Endothelial cell of umbilical vein (primary cell): ENCODE measurements around the gene PNRC1. TPM values are rescaled to one million over a fixed set of nuclear protein-coding genes. Genes with fewer than 3 reads are reported as not detected.

Experiments
- BruUV-seq: library from RNA; stranded (reverse); fragments of 400-500 nt; replicated peaks from 2 replicates; lab custom pipeline; 2021; lab: Mats Ljungman, UMichigan
- CTCF ChIA-PET: fragments of 300-600, 350-600 bp; sonication (Branson Sonifier 250); formaldehyde crosslinking; loops from one replicate; lab custom pipeline; 2021; ENCODE audit warnings: antibody characterized with exemption, inconsistent platforms; lab: Charles Lee
- POLR2A ChIA-PET: fragments of 300-600, 350-600 bp; sonication (Branson Sonifier 250); formaldehyde crosslinking; loops from one replicate; lab custom pipeline; 2021; ENCODE audit warnings: antibody characterized with exemption, inconsistent platforms; lab: Charles Lee
- DNase-seq: peaks from one replicate; pipeline ENCODE4 v3.0.0-alpha.2; 2011; ENCODE audit warnings: low read depth, low spot score
- FAIRE-seq: peaks from 2 replicates; lab custom pipeline; 2011; peaks lifted over from hg19 to GRCh38; lab: Jason Lieb, UNC
- H2AFZ ChIP-seq: 2 replicates; pipeline ENCODE4 v1.6.0; 2012; ENCODE audit warnings: low read depth, low read length, control low read depth, inconsistent platforms
- H3K27ac ChIP-seq: 2 replicates; pipeline ENCODE4 v1.5.1; 2011; ENCODE audit warnings: low read depth, mild to moderate bottlenecking, control low read depth, low read length, moderate library complexity; ENCODE audit not compliant: insufficient read depth
- H3K27me3 ChIP-seq, 2 experiments: 2 replicates each; pipeline versions ENCODE4 v1.6.0 to v1.6.1; 2011; ENCODE audit warnings: low read length in 2 of 2, mixed read lengths in 1 of 2; ENCODE audit not compliant: control insufficient read depth in 2 of 2, insufficient read depth in 2 of 2
- H3K36me3 ChIP-seq, 2 experiments: 2 replicates in 1 of 2; 3 replicates in 1 of 2; pipeline ENCODE4 v1.5.1; 2011; ENCODE audit warnings: low read length in 2 of 2, mild to moderate bottlenecking in 1 of 2, moderate library complexity in 1 of 2; ENCODE audit not compliant: control insufficient read depth in 2 of 2, insufficient read depth in 2 of 2; ENCODE audit errors: extremely low read depth in 1 of 2
- H3K4me1 ChIP-seq: 3 replicates; pipeline ENCODE4 v1.5.1; 2011; ENCODE audit warnings: mild to moderate bottlenecking, low read length; ENCODE audit not compliant: control insufficient read depth, insufficient read depth; ENCODE audit errors: extremely low read depth
- H3K4me2 ChIP-seq: 2 replicates; pipeline ENCODE4 v1.6.1; 2011; ENCODE audit warnings: low read length, control low read depth, mixed read lengths; ENCODE audit not compliant: insufficient read depth
- H3K4me3 ChIP-seq, 3 experiments: fragments of 200-600 bp in 1 of 3; sonication (generic), shearing (Covaris generic) in 1 of 3; replicated peaks in 1 of 3; 2 replicates each; pipeline ENCODE4 v1.5.1; 2011 to 2016; ENCODE audit warnings: control low read depth in 3 of 3, low read length in 3 of 3, mild to moderate bottlenecking in 2 of 3, inconsistent platforms in 1 of 3, low read depth in 1 of 3, moderate library complexity in 1 of 3; ENCODE audit not compliant: insufficient read depth in 1 of 3
- H3K79me2 ChIP-seq: 2 replicates; pipeline ENCODE4 v1.6.0; 2012; ENCODE audit warnings: low read length, inconsistent platforms; ENCODE audit not compliant: control insufficient read depth, insufficient read depth
- H3K9ac ChIP-seq: replicated peaks from 2 replicates; pipeline ENCODE3; 2011; ENCODE audit warnings: low read length, control low read depth; ENCODE audit not compliant: insufficient read depth; ENCODE audit errors: extremely low read depth
- H3K9me1 ChIP-seq: replicated peaks from 3 replicates; pipeline ENCODE4 v1.6.0; 2011; ENCODE audit warnings: mild to moderate bottlenecking, low read length; ENCODE audit not compliant: control insufficient read depth, insufficient read depth; ENCODE audit errors: extremely low read depth
- H3K9me3 ChIP-seq: replicated peaks from 2 replicates; pipeline ENCODE4 v1.5.1; 2012; ENCODE audit warnings: low read length, inconsistent platforms; ENCODE audit not compliant: control insufficient read depth, insufficient read depth
- H4K20me1 ChIP-seq: replicated peaks from 2 replicates; pipeline ENCODE3; 2011; ENCODE audit warnings: mild to moderate bottlenecking, low read length; ENCODE audit not compliant: control insufficient read depth, insufficient read depth; ENCODE audit errors: extremely low read depth
- EZH2 ChIP-seq: IDR thresholded peaks from 2 replicates; pipeline ENCODE4 v1.6.1; 2012; ENCODE audit warnings: borderline replicate concordance, low read depth, mild to moderate bottlenecking, moderate library complexity, low read length, inconsistent platforms; ENCODE audit not compliant: severe bottlenecking
- FOS ChIP-seq: IDR thresholded peaks from 2 replicates; pipeline ENCODE4 v1.6.1; 2011; ENCODE audit warnings: mild to moderate bottlenecking, low read length, moderate library complexity, borderline replicate concordance; ENCODE audit not compliant: insufficient read depth
- GATA2 ChIP-seq: IDR thresholded peaks from 2 replicates; pipeline ENCODE4 v1.7.0; 2011; ENCODE audit warnings: low read depth, mild to moderate bottlenecking, moderate library complexity, mixed read lengths, low read length; ENCODE audit not compliant: insufficient read length, insufficient read depth
- JUN ChIP-seq: IDR thresholded peaks from 2 replicates; pipeline ENCODE4 v1.6.1; 2011; ENCODE audit warnings: borderline replicate concordance, low read depth; ENCODE audit not compliant: insufficient read length, insufficient read depth
- MAX ChIP-seq: IDR thresholded peaks from 2 replicates; pipeline ENCODE4 v1.6.1; 2011; ENCODE audit not compliant: insufficient read depth, insufficient read length
- MYC ChIP-seq: IDR thresholded peaks from one replicate; pipeline ENCODE4 v1.6.1; 2011; ENCODE audit warnings: mild to moderate bottlenecking, low read depth, low read length
- POLR2A ChIP-seq: IDR thresholded peaks from 2 replicates; pipeline ENCODE4 v1.6.1; 2012; ENCODE audit warnings: low read depth, mild to moderate bottlenecking, control low read depth, low read length
- POLR2AphosphoS5 ChIP-seq: IDR thresholded peaks from 2 replicates; pipeline ENCODE4 v1.6.1; 2012; ENCODE audit warnings: low read depth, mild to moderate bottlenecking, control low read depth, low read length, moderate library complexity; ENCODE audit not compliant: insufficient read depth
- dilution Hi-C: fragments of 300-500 bp; cut with MboI; formaldehyde crosslinking; loops from one replicate; pipeline ENCODE4 v1.15.0; 2019; ENCODE audit warnings: low sequenced_read_pairs; ENCODE audit not compliant: extremely low pct_ligation_motif_present
- intact Hi-C: fragments of 100-400 bp; cut with micrococcal nuclease; formaldehyde crosslinking; loops from one replicate; pipeline ENCODE4 v1.10.0; 2022
- polyA plus RNA-seq, 4 experiments: library from polyadenylated mRNA; depleted of rRNA in 3 of 4; stranded (reverse) in 3 of 4; unstranded in 1 of 4; fragments of >200 nt; gene quantifications; 2 replicates each; pipeline versions ENCODE4 v1.2.1 to v1.2.3, GENCODE V29; 2011 to 2012; ENCODE audit warnings: missing spikeins in 1 of 4
- total RNA-seq: library from RNA; stranded (reverse); gene quantifications from 2 replicates; pipeline ENCODE4 v1.2.3, GENCODE V29; 2021
- TF ChIP-seq, protein P1 (sequence below), 2 donors: IDR thresholded peaks; 1 replicate in 1 of 2; 2 replicates in 1 of 2; pipeline ENCODE4 v1.5.1; 2011; ENCODE audit warnings: low read length in 2 of 2, mild to moderate bottlenecking in 2 of 2, moderate library complexity in 2 of 2, control low read depth in 1 of 2, inconsistent platforms in 1 of 2, low read depth in 1 of 2; ENCODE audit not compliant: insufficient read depth in 1 of 2; ENCODE audit errors: extremely low read depth in 1 of 2

The PNRC1 gene
- total and polyA plus RNA-seq, 2 donors (not counting 3 experiments of a cell fraction or from before 2014, with no cell fraction given), result 9.6 to 87.9 TPM

DNA sequence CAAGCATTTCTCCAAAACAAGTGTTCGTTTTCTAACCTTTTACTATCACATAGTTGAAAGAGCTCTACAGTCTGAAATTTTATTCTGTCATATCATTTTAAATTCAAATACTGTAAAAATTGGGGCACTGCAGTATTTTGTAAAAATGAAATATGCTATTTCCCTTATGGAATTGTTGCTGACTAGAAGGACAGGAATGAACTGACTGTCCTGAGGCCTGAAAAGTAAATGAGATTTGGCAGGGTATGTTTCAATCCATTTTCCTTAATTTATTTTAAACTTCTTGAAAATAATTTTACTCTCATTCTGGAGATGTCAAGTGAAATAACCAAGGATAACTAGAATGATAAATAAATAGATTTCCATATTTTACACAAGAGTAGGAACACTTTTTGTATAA lies 11.9 kb upstream of the PNRC1 start:
- no peaks in the 10 kb centered on the region for H3K36me3 ChIP-seq
- H3K4me2 ChIP-seq, result no peak overlapping the region
- TF ChIP-seq MYC (no peak), JUN (no peak), EZH2 (no peak), MAX (no peak), POLR2A (no peak), POLR2AphosphoS5 (no peak), FOS (no peak), GATA2 (no peak)
- TF ChIP-seq, protein P1, sequence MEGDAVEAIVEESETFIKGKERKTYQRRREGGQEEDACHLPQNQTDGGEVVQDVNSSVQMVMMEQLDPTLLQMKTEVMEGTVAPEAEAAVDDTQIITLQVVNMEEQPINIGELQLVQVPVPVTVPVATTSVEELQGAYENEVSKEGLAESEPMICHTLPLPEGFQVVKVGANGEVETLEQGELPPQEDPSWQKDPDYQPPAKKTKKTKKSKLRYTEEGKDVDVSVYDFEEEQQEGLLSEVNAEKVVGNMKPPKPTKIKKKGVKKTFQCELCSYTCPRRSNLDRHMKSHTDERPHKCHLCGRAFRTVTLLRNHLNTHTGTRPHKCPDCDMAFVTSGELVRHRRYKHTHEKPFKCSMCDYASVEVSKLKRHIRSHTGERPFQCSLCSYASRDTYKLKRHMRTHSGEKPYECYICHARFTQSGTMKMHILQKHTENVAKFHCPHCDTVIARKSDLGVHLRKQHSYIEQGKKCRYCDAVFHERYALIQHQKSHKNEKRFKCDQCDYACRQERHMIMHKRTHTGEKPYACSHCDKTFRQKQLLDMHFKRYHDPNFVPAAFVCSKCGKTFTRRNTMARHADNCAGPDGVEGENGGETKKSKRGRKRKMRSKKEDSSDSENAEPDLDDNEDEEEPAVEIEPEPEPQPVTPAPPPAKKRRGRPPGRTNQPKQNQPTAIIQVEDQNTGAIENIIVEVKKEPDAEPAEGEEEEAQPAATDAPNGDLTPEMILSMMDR (IDR thresholded peaks at IDR 0.05; ENCODE audit: extremely low read depth in 1 of 2, insufficient read depth in 1 of 2, low read depth in 1 of 2, low read length in 2 of 2), result no peak
- no peaks in the 10 kb centered on the region for H3K9me1 ChIP-seq
- POLR2A ChIA-PET, result no interaction called here
- H3K9ac ChIP-seq, result no peak overlapping the region
- no peaks in the 10 kb centered on the region for H3K9me3 ChIP-seq
- no peaks in the 10 kb centered on the region for H3K79me2 ChIP-seq
- peaks cover 9 to 11% of the 10 kb centered on the region in 2 experiments for H3K27me3 ChIP-seq
- dilution Hi-C loops (no loop called here), intact Hi-C loops (no loop called here)
- no peak overlapping the region for H2AFZ ChIP-seq
- H3K4me1 ChIP-seq, result no peaks in the 10 kb centered on the region
- no peaks in the 10 kb centered on the region for H4K20me1 ChIP-seq
- no peak overlapping the region for H3K4me3 ChIP-seq
- no peak overlapping the region for H3K27ac ChIP-seq
- CTCF ChIA-PET, result no interaction called here
- DNase-seq (no peak), FAIRE-seq (no peak)
- no TSS peak for BruUV-seq
